Loucy (cell line): ENCODE data around the gene FOXO6.
A peak's percentile ranks its signal among the peaks of the same experiment; 100 is the strongest.

Experiments used
- H2AFZ ChIP-seq: fragments of 200-600 bp; sonication (generic); 2 replicates; pipeline ENCODE4 v1.6.0; 2016; ENCODE audit warnings: antibody characterized with exemption, mild to moderate bottlenecking, low read length, moderate library complexity
- H3F3A ChIP-seq: fragments of 200-600 bp; 2 replicates; pipeline ENCODE4 v1.6.0; 2016; ENCODE audit warnings: antibody characterized with exemption, low read depth, mild to moderate bottlenecking
- H3K27me3 ChIP-seq: fragments of 200-600 bp; sonication (generic); 2 replicates; pipeline ENCODE4 v1.6.1; 2014; ENCODE audit warnings: low read length, mild to moderate bottlenecking; ENCODE audit not compliant: insufficient read depth, poor library complexity, severe bottlenecking
- H3K36me3 ChIP-seq: fragments of 200-600 bp; sonication (generic); 2 replicates; pipeline ENCODE4 v1.6.1; 2016; ENCODE audit warnings: low read length; ENCODE audit not compliant: insufficient read depth
- H3K4me1 ChIP-seq: fragments of 200-600 bp; sonication (generic); 2 replicates; pipeline ENCODE4 v1.5.1; 2014; ENCODE audit warnings: low read length, mild to moderate bottlenecking; ENCODE audit not compliant: insufficient read depth, poor library complexity, severe bottlenecking
- H3K4me2 ChIP-seq: fragments of 200-600 bp; sonication (generic); 2 replicates; pipeline ENCODE4 v1.6.0; 2014; ENCODE audit warnings: antibody characterized with exemption, low read length, low read depth, mild to moderate bottlenecking; ENCODE audit not compliant: poor library complexity, severe bottlenecking
- H3K4me3 ChIP-seq: fragments of 200-600 bp; sonication (generic); 2 replicates; pipeline ENCODE4 v1.5.1; 2014; ENCODE audit warnings: low read length, mild to moderate bottlenecking, mixed read lengths; ENCODE audit not compliant: poor library complexity, severe bottlenecking
- H3K79me2 ChIP-seq: fragments of 200-600 bp; sonication (generic); 2 replicates; pipeline ENCODE4 v1.6.1; 2014; ENCODE audit warnings: low read length; ENCODE audit not compliant: insufficient read depth
- H3K9ac ChIP-seq: fragments of 200-600 bp; sonication (generic); 2 replicates; pipeline ENCODE4 v1.6.0; 2014; ENCODE audit warnings: mild to moderate bottlenecking, low read depth, low read length, moderate library complexity; ENCODE audit not compliant: poor library complexity, severe bottlenecking
- H3K9me2 ChIP-seq: fragments of 200-600 bp; sonication (generic); replicated peaks from 2 replicates; pipeline ENCODE4 v1.6.1; 2016; ENCODE audit warnings: low read depth, low read length, mixed read lengths
- H3K9me3 ChIP-seq: fragments of 200-600 bp; sonication (generic); 2 replicates; pipeline ENCODE4 v1.6.1; 2014; ENCODE audit warnings: mild to moderate bottlenecking, antibody characterized with exemption, low read length, low read depth; ENCODE audit not compliant: insufficient read depth
- H4K20me1 ChIP-seq: fragments of 200-600 bp; sonication (generic); 2 replicates; pipeline ENCODE4 v1.6.0; 2014; ENCODE audit warnings: antibody characterized with exemption, low read length, mild to moderate bottlenecking; ENCODE audit not compliant: insufficient read depth, poor library complexity, severe bottlenecking
- CTCF ChIP-seq: fragments of 200-600 bp; sonication (generic); conservative IDR thresholded peaks from 2 replicates; pipeline ENCODE4 v1.5.1; 2014; ENCODE audit warnings: mild to moderate bottlenecking, antibody characterized with exemption, low read length
- EZH2phosphoT487 ChIP-seq: fragments of 200-600 bp; IDR thresholded peaks from 2 replicates; pipeline ENCODE4 v1.6.1; 2018; ENCODE audit warnings: antibody characterized with exemption, mild to moderate bottlenecking, moderate library complexity, borderline replicate concordance

Gene FOXO6

GRCh38 chr1:41356752-41357151 is 4.5 kb upstream of the FOXO6 start:
- TF ChIP-seq EZH2phosphoT487: no peak
- no peak for TF ChIP-seq CTCF
- no peaks in the 10 kb centered on the region for H3F3A ChIP-seq
- no peaks in the 10 kb centered on the region for H3K9me3 ChIP-seq
- H3K4me3 ChIP-seq: no peak overlapping the region
- H4K20me1 ChIP-seq: no peaks in the 10 kb centered on the region
- no peaks in the 10 kb centered on the region for H3K79me2 ChIP-seq
- no peak overlapping the region for H2AFZ ChIP-seq
- peak overlapping the region; percentile 48 for H3K4me2 ChIP-seq
- no peaks in the 10 kb centered on the region for H3K36me3 ChIP-seq
- H3K9me2 ChIP-seq: no peaks in the 10 kb centered on the region
- peaks cover 27% of the 10 kb centered on the region for H3K4me1 ChIP-seq
- no peak overlapping the region for H3K9ac ChIP-seq
- no peaks in the 10 kb centered on the region for H3K27me3 ChIP-seq

GRCh38 chr1:41357451-41358101 is 3.7 kb upstream of the FOXO6 start:
- no peak for TF ChIP-seq EZH2phosphoT487
- no peak for TF ChIP-seq CTCF
- Histone ChIP-seq H3K4me1 (peaks cover 35% of the 10 kb centered on the region), H3K4me2 (peak overlapping the region; percentile 48), H4K20me1 (peaks cover 5% of the 10 kb centered on the region), H3K79me2 (no peaks in the 10 kb centered on the region; the same call in 1 of the 2 replicates), H3K9me2 (no peaks in the 10 kb centered on the region), H3K4me3 (no peak overlapping the region), H3F3A (no peaks in the 10 kb centered on the region), H2AFZ (no peak overlapping the region), H3K27me3 (no peaks in the 10 kb centered on the region), H3K9me3 (no peaks in the 10 kb centered on the region), H3K9ac (peak overlapping the region; percentile 25), H3K36me3 (no peaks in the 10 kb centered on the region)

- H3K79me2 ChIP-seq: no peaks in the 10 kb centered on the region; the same call in 1 of the 2 replicates
- no peak overlapping the region for H2AFZ ChIP-seq
- H3K36me3 ChIP-seq: no peaks in the 10 kb centered on the region
- peaks cover 10% of the 10 kb centered on the region for H4K20me1 ChIP-seq
- H3K4me3 ChIP-seq: no peak overlapping the region
- no peaks in the 10 kb centered on the region for H3K9me2 ChIP-seq
- H3K4me1 ChIP-seq: peaks cover 43% of the 10 kb centered on the region
- H3K9me3 ChIP-seq: no peaks in the 10 kb centered on the region
- H3K9ac ChIP-seq: peak overlapping the region; percentile 25
- TF ChIP-seq EZH2phosphoT487: no peak
- TF ChIP-seq CTCF: no peak
- H3F3A ChIP-seq: no peaks in the 10 kb centered on the region
- H3K27me3 ChIP-seq: no peaks in the 10 kb centered on the region
- peak overlapping the region; percentile 48 for H3K4me2 ChIP-seq
These were observed 2.9 kb upstream of the FOXO6 start for GRCh38 chr1:41358131-41359021.
